K562 (cell line): Measurements from ENCODE around the gene SLC2A10. TPM values are rescaled to one million over a fixed set of nuclear protein-coding genes. Genes with fewer than 3 reads are reported as not detected.

ENCODE experiments used
- BCL6 ChIP-seq: fragments of 250-450 bp; sonication (Bioruptor Pico); IDR thresholded peaks from 2 replicates; pipeline ENCODE4 v1.4.0; 2020
- CHD2 ChIP-seq: IDR thresholded peaks from 2 replicates; pipeline ENCODE4 v1.6.1; 2011; ENCODE audit warnings: low read depth, low read length
- HIVEP1 ChIP-seq: fragments of 250-450 bp; sonication (Bioruptor Pico); IDR thresholded peaks from 2 replicates; pipeline ENCODE4 v1.4.0; 2020; ENCODE audit warnings: mild to moderate bottlenecking
- HOXB6 ChIP-seq: fragments of 250-450 bp; sonication (Bioruptor Pico); IDR thresholded peaks from 2 replicates; pipeline ENCODE4 v1.5.1; 2022; ENCODE audit warnings: mild to moderate bottlenecking, borderline replicate concordance
- KLF6 ChIP-seq: fragments of 250-450 bp; sonication (Bioruptor Pico); IDR thresholded peaks from 2 replicates; pipeline ENCODE4 v1.4.0; 2020; ENCODE audit warnings: mild to moderate bottlenecking, moderate library complexity, borderline replicate concordance
- NELFE ChIP-seq: IDR thresholded peaks from 2 replicates; pipeline ENCODE4 v1.6.1; 2011; ENCODE audit warnings: mild to moderate bottlenecking; ENCODE audit not compliant: insufficient read depth, insufficient read length
- NEUROD1 ChIP-seq: fragments of 150-350 bp; IDR thresholded peaks from 2 replicates; pipeline ENCODE4 v1.6.1; 2014; ENCODE audit warnings: borderline replicate concordance, low read length, low read depth; ENCODE audit not compliant: partially characterized antibody
- POLR2A ChIP-seq: fragments of 450-650 bp; conservative IDR thresholded peaks from 2 replicates; pipeline ENCODE4 v1.6.1; 2016
- PREB ChIP-seq: sonication (generic); formaldehyde crosslinking; IDR thresholded peaks from 2 replicates; pipeline ENCODE4 v1.8.1; 2023; ENCODE audit warnings: mild to moderate bottlenecking, missing genetic modification reagents
- PRPF4 ChIP-seq: fragments of 200-400 bp; formaldehyde crosslinking; IDR thresholded peaks from one replicate; pipeline ENCODE4 v1.6.1; 2017; ENCODE audit warnings: low read length, low read depth, mild to moderate bottlenecking; ENCODE audit not compliant: insufficient read depth, poor library complexity, severe bottlenecking
- RNF2 ChIP-seq: sonication (generic); IDR thresholded peaks from 2 replicates; pipeline ENCODE4 v1.6.1; 2016
- SAP30 ChIP-seq: fragments of 200-600 bp; sonication (generic); IDR thresholded peaks from 2 replicates; pipeline ENCODE4 v1.6.1; 2012; ENCODE audit warnings: borderline replicate concordance, low read depth, mild to moderate bottlenecking, moderate library complexity, low read length, control low read depth, inconsistent platforms; ENCODE audit not compliant: insufficient read depth, poor library complexity, severe bottlenecking
- SUPT5H ChIP-seq: fragments of 450-650 bp; IDR thresholded peaks from 2 replicates; pipeline ENCODE4 v1.6.1; 2016
- TEAD2 ChIP-seq: fragments of 450-650 bp; IDR thresholded peaks from 2 replicates; pipeline ENCODE4 v1.6.1; 2016; ENCODE audit warnings: missing genetic modification characterization, control low read depth, missing compliant biosample characterization
- TFE3 ChIP-seq: fragments of 450-650 bp; formaldehyde crosslinking; IDR thresholded peaks from 2 replicates; pipeline ENCODE4 v1.4.0; 2020; ENCODE audit warnings: mild to moderate bottlenecking, mixed read lengths
- VEZF1 ChIP-seq: fragments of 200-800 bp; sonication (Bioruptor generic); IDR thresholded peaks from 2 replicates; pipeline ENCODE4 v1.6.1; 2017; ENCODE audit warnings: missing genetic modification characterization, missing compliant biosample characterization
- ZFPM2 ChIP-seq: fragments of 250-450 bp; sonication (Bioruptor Pico); IDR thresholded peaks from 2 replicates; pipeline ENCODE4 v1.5.1; 2022; ENCODE audit warnings: mild to moderate bottlenecking
- ZMIZ1 ChIP-seq, 2 experiments: fragments of 150-350 bp in 1 of 2; IDR thresholded peaks; 2 replicates each; pipeline ENCODE4 v1.6.1; 2012 to 2016; ENCODE audit warnings: low read depth in 2 of 2, low read length in 2 of 2, mild to moderate bottlenecking in 1 of 2, moderate library complexity in 1 of 2
- ZNF12 ChIP-seq: sonication (generic); formaldehyde crosslinking; IDR thresholded peaks from 2 replicates; pipeline ENCODE4 v1.4.0; 2020; ENCODE audit warnings: mild to moderate bottlenecking, missing genetic modification reagents
- ZNF197 ChIP-seq: fragments of 200-800 bp; sonication (Bioruptor generic); IDR thresholded peaks from 2 replicates; pipeline ENCODE4 v1.6.1; 2016; ENCODE audit warnings: low read depth, missing genetic modification characterization, missing compliant biosample characterization
- ZNF444 ChIP-seq: fragments of 250-450 bp; sonication (Bioruptor Pico); IDR thresholded peaks from 2 replicates; pipeline ENCODE4 v1.4.0; 2020; ENCODE audit warnings: mild to moderate bottlenecking, moderate library complexity
- polyA plus RNA-seq, 8 experiments: library from polyadenylated mRNA; depleted of rRNA in 4 of 8; stranded (reverse) in 5 of 8; unstranded in 3 of 8; fragments of >200 nt; fragmentation: Nextera tagmentation in 2 of 8; fragmentation: Illumina TruSeq in 1 of 8; extraction: Ambion mirVana in 2 of 8; extraction: Trizol in 1 of 8; gene quantifications; 2 replicates each; pipeline versions ENCODE4 v1.2.1 to v1.2.3, GENCODE V29; 2011 to 2014; ENCODE audit warnings: inconsistent platforms in 1 of 8, missing spikeins in 1 of 8
- total RNA-seq, 7 experiments: library from RNA; depleted of rRNA in 6 of 7; stranded (reverse); fragments of >200 nt in 6 of 7; fragmentation: Illumina TruSeq in 2 of 7; extraction: Trizol in 2 of 7; gene quantifications; 2 replicates each; pipeline versions ENCODE4 v1.2.1 to v1.2.3, GENCODE V29; 2011 to 2021; ENCODE audit warnings: low replicate concordance in 1 of 7

The SLC2A10 gene
- total and polyA plus RNA-seq, 9 of the 15 experiments (the other 6 are each of a cell fraction or from before 2014, with no cell fraction given), result 0.01 to 1.8 (median 0.10) TPM

- TF ChIP-seq NELFE (no peak), CHD2 (peak; percentile 98), VEZF1 (CRISPR knock-in tag) (peak; percentile 60), ZNF444 (CRISPR knock-in tag) (no peak), POLR2A (peak; percentile 89), HIVEP1 (CRISPR knock-in tag) (no peak), NEUROD1 (peak; percentile 22), SAP30 (peak; percentile 91), SUPT5H (peak; percentile 81), BCL6 (CRISPR knock-in tag) (no peak), TFE3 (CRISPR knock-in tag) (peak; percentile 85), HOXB6 (CRISPR knock-in tag) (no peak), ZNF12 (no peak), PRPF4 (no peak), TEAD2 (no peak), RNF2 (no peak), KLF6 (CRISPR knock-in tag) (peak; percentile 53; the same call in 1 of the 2 replicates), ZFPM2 (no peak), ZNF197 (CRISPR knock-in tag) (no peak), ZMIZ1 (IDR thresholded peaks at IDR 0.05; ENCODE audit: low read depth in 2 of 2, low read length in 2 of 2) (no peak), PREB (CRISPR knock-in tag) (peak; percentile 91; the same call in 1 of the 2 replicates)
Observed at GRCh38 chr20:46683939-46684750, 25.3 kb upstream of the SLC2A10 start (continued).
